GM21786 (cell line): Measurements from ENCODE around the gene KPNA4.
"Not testable (repeated sequence)": the region's sequence is repeated elsewhere in the genome, so short reads cannot be mapped to it uniquely, and the experiment has no call there.

Experiments used
- ATAC-seq: cut with Tn5 transposase; IDR thresholded peaks from one replicate; pipeline ENCODE4 v1.9.1; 2021; ENCODE audit not compliant: unreplicated experiment

Gene KPNA4

GRCh38 chr3:160452251-160452650 lies 113.1 kb downstream of the KPNA4 start:
- not testable (repeated sequence) for ATAC-seq

- ATAC-seq: no peak
These were observed 113.8 kb downstream of the KPNA4 start for GRCh38 chr3:160451602-160452001.

- ATAC-seq: no peak
These were observed 114.5 kb downstream of the KPNA4 start for GRCh38 chr3:160450846-160451245.

GRCh38 chr3:160449636-160450598 lies 115.5 kb downstream of the KPNA4 start, which contains the start of gene TRIM59:
Gene TRIM59, minus strand, starts transcription at chr3:160449786. Its CDS starts 10,603 bp downstream, at chr3:160439183.
- peak; percentile 93 for ATAC-seq

- peak; percentile 46 for ATAC-seq
These were observed 116.3 kb downstream of the KPNA4 start for GRCh38 chr3:160448845-160449635.

- no peak for ATAC-seq
These were observed 117.8 kb downstream of the KPNA4 start for GRCh38 chr3:160447544-160447943.

- no peak for ATAC-seq
These were observed 118.8 kb downstream of the KPNA4 start for GRCh38 chr3:160446522-160447056.

GRCh38 chr3:160445854-160446253 lies 119.5 kb downstream of the KPNA4 start:
- no peak for ATAC-seq
